NT2/D1 (cell line): ENCODE measurements around the gene ANKZF1.

Experiments used
- SUZ12 ChIP-seq: IDR thresholded peaks from 2 replicates; pipeline ENCODE4 v1.6.1; 2011; ENCODE audit not compliant: insufficient read length, insufficient read depth; ENCODE audit errors: extremely low read depth
- YY1 ChIP-seq: IDR thresholded peaks from 2 replicates; pipeline ENCODE4 v1.6.1; 2011; ENCODE audit not compliant: insufficient read length, insufficient read depth

- no peak for TF ChIP-seq YY1
- no peak for TF ChIP-seq SUZ12
These were observed 4.3 kb upstream of the ANKZF1 start for GRCh38 chr2:219225350-219225749.
